HCT116 (cell line): ENCODE results near the gene PTPRQ. TPM values are rescaled to one million over a fixed set of nuclear protein-coding genes. Genes with fewer than 3 reads are reported as not detected.
A peak's percentile ranks its signal among the peaks of the same experiment; 100 is the strongest.

Experiments used
- ATAC-seq: fragments of 200-7000 bp; cut with Tn5 transposase; 2 replicates; pipeline ENCODE4 v1.9.1; 2020; ENCODE audit warnings: mild to moderate bottlenecking, moderate library complexity
- BruUV-seq: library from RNA; stranded (reverse); fragments of 400-500 nt; replicated peaks from 2 replicates; lab custom pipeline; 2021; lab: Mats Ljungman, UMichigan
- CTCF ChIA-PET: fragments of 300-600 bp; sonication (Branson Sonifier 250); formaldehyde crosslinking; loops from one replicate; lab custom pipeline; 2021; ENCODE audit warnings: antibody characterized with exemption; lab: Charles Lee
- POLR2A ChIA-PET: fragments of 300-600, 350-600 bp; sonication (Branson Sonifier 250); formaldehyde crosslinking; loops from one replicate; lab custom pipeline; 2021; ENCODE audit warnings: antibody characterized with exemption; lab: Charles Lee
- RAD21 ChIA-PET, 2 experiments: fragments of 300-600 bp; sonication (Branson Sonifier 250); formaldehyde crosslinking; loops; one replicate each; lab custom pipeline; 2023; ENCODE audit warnings: low total read pairs in 2 of 2; ENCODE audit not compliant: uncharacterized antibody in 2 of 2, unreplicated experiment in 2 of 2, low non-redundant PET in 1 of 2; lab: Charles Lee
- DNase-seq: peaks from one replicate; pipeline ENCODE4 v3.0.0-alpha.2; 2010; ENCODE audit warnings: low read depth, low spot score
- H2AFZ ChIP-seq: fragments of 200-600 bp; shearing (Covaris generic), sonication (generic); 2 replicates; pipeline ENCODE4 v1.6.1; 2017; ENCODE audit warnings: low read depth, mixed run types, mixed read lengths, antibody characterized with exemption, low read length; ENCODE audit not compliant: poor library complexity, severe bottlenecking
- H3K27ac ChIP-seq: 2 replicates; pipeline ENCODE4 v1.5.1; 2012; ENCODE audit warnings: low read depth, low read length
- H3K27me3 ChIP-seq: fragments of 200-600 bp; sonication (generic); 2 replicates; pipeline ENCODE4 v1.6.1; 2016; ENCODE audit warnings: mixed run types, low read length, mixed read lengths; ENCODE audit not compliant: insufficient read depth
- H3K36me3 ChIP-seq, 2 experiments: fragments of 200-500 bp in 1 of 2; fragments of 200-600 bp in 1 of 2; sonication (Bioruptor generic) in 1 of 2; sonication (generic) in 1 of 2; 2 replicates each; pipeline versions ENCODE4 v1.5.1 to v1.6.1; 2014 to 2016; ENCODE audit warnings: low read length in 2 of 2, inconsistent platforms in 1 of 2, mixed read lengths in 1 of 2, mixed run types in 1 of 2; ENCODE audit not compliant: insufficient read depth in 2 of 2, control insufficient read depth in 1 of 2
- H3K4me1 ChIP-seq, 2 experiments: fragments of 200-600 bp in 1 of 2; sonication (generic) in 1 of 2; 2 replicates each; pipeline versions ENCODE4 v1.5.1 to v1.6.1; 2012 to 2017; ENCODE audit warnings: low read length in 2 of 2, inconsistent platforms in 1 of 2, mild to moderate bottlenecking in 1 of 2, mixed read lengths in 1 of 2, mixed run types in 1 of 2, moderate library complexity in 1 of 2; ENCODE audit not compliant: insufficient read depth in 2 of 2, control insufficient read depth in 1 of 2
- H3K4me2 ChIP-seq: fragments of 200-600 bp; sonication (generic); 2 replicates; pipeline ENCODE4 v1.6.1; 2017; ENCODE audit warnings: mixed run types, low read length, mixed read lengths
- H3K4me3 ChIP-seq, 2 experiments: fragments of 200-600 bp in 1 of 2; sonication (generic) in 1 of 2; replicated peaks in 1 of 2; 2 replicates each; pipeline ENCODE4 v1.5.1; 2011 to 2016; ENCODE audit warnings: low read length in 2 of 2, control low read depth in 1 of 2, low read depth in 1 of 2, mild to moderate bottlenecking in 1 of 2, mixed read lengths in 1 of 2, mixed run types in 1 of 2
- H3K79me2 ChIP-seq: fragments of 200-600 bp; sonication (generic); 2 replicates; pipeline ENCODE4 v1.6.1; 2017; ENCODE audit warnings: mild to moderate bottlenecking, mixed run types, low read length, moderate library complexity, mixed read lengths; ENCODE audit not compliant: insufficient read depth
- H3K9ac ChIP-seq: fragments of 200-600 bp; sonication (generic); 2 replicates; pipeline ENCODE4 v1.6.1; 2016; ENCODE audit warnings: low read length, mixed read lengths
- H3K9me2 ChIP-seq: fragments of 200-600 bp; sonication (generic), shearing (Covaris generic); 2 replicates; pipeline ENCODE4 v1.6.1; 2017; ENCODE audit warnings: mixed run types, mild to moderate bottlenecking, moderate library complexity; ENCODE audit not compliant: insufficient read depth
- H3K9me3 ChIP-seq, 2 experiments: fragments of 200-500 bp in 1 of 2; fragments of 200-600 bp in 1 of 2; sonication (Bioruptor generic) in 1 of 2; sonication (generic) in 1 of 2; 2 replicates each; pipeline ENCODE4 v1.6.1; 2014 to 2017; ENCODE audit warnings: low read length in 2 of 2, mixed read lengths in 2 of 2, inconsistent platforms in 1 of 2, low read depth in 1 of 2, mild to moderate bottlenecking in 1 of 2, mixed run types in 1 of 2, moderate library complexity in 1 of 2; ENCODE audit not compliant: control insufficient read depth in 1 of 2, insufficient read depth in 1 of 2
- H4K20me1 ChIP-seq: fragments of 200-600 bp; sonication (generic), shearing (Covaris generic); 2 replicates; pipeline ENCODE4 v1.6.1; 2017; ENCODE audit warnings: mixed run types, mild to moderate bottlenecking, moderate library complexity; ENCODE audit not compliant: insufficient read depth
- ATF3 ChIP-seq: IDR thresholded peaks from 2 replicates; pipeline ENCODE4 v1.6.1; 2012
- CBX3 ChIP-seq: IDR thresholded peaks from 2 replicates; pipeline ENCODE4 v1.6.1; 2012; ENCODE audit warnings: low read depth
- CEBPB ChIP-seq: IDR thresholded peaks from 2 replicates; pipeline ENCODE4 v1.6.1; 2012; ENCODE audit warnings: low read depth
- CTCF ChIP-seq, 3 experiments: fragments of 200-600 bp in 1 of 3; sonication (generic) in 1 of 3; IDR thresholded peaks in 2 of 3; conservative IDR thresholded peaks in 1 of 3; 2 replicates each; pipeline ENCODE4 v1.5.1; 2012 to 2017; ENCODE audit warnings: low read depth in 2 of 3, low read length in 2 of 3, antibody characterized with exemption in 1 of 3, borderline replicate concordance in 1 of 3, control low read depth in 1 of 3, mild to moderate bottlenecking in 1 of 3, mixed read lengths in 1 of 3, mixed run types in 1 of 3, moderate library complexity in 1 of 3; ENCODE audit not compliant: insufficient read depth in 1 of 3
- EGR1 ChIP-seq: IDR thresholded peaks from 2 replicates; pipeline ENCODE4 v1.6.1; 2012; ENCODE audit warnings: low read depth
- ELF1 ChIP-seq: IDR thresholded peaks from 2 replicates; pipeline ENCODE4 v1.6.1; 2012; ENCODE audit warnings: low read depth, borderline replicate concordance
- EZH2 ChIP-seq: fragments of 200-600 bp; sonication (generic); IDR thresholded peaks from 2 replicates; pipeline ENCODE4 v1.6.1; 2017; ENCODE audit warnings: antibody characterized with exemption, mixed run types
- EZH2phosphoT487 ChIP-seq: fragments of 200-600 bp; IDR thresholded peaks from 2 replicates; pipeline ENCODE4 v1.6.1; 2018; ENCODE audit warnings: antibody characterized with exemption, borderline replicate concordance
- FOSL1 ChIP-seq: IDR thresholded peaks from 2 replicates; pipeline ENCODE4 v1.6.1; 2012; ENCODE audit warnings: low read depth
- JUND ChIP-seq: IDR thresholded peaks from 2 replicates; pipeline ENCODE4 v1.6.1; 2012
- POLR2A ChIP-seq: IDR thresholded peaks from 2 replicates; pipeline ENCODE4 v1.7.0; 2011; ENCODE audit warnings: borderline replicate concordance; ENCODE audit not compliant: insufficient read depth, insufficient read length; ENCODE audit errors: extremely low read depth
- POLR2AphosphoS5 ChIP-seq: IDR thresholded peaks from 2 replicates; pipeline ENCODE4 v1.6.1; 2011; ENCODE audit warnings: mild to moderate bottlenecking, low read depth, low read length, moderate library complexity
- RAD21 ChIP-seq: IDR thresholded peaks from 2 replicates; pipeline ENCODE4 v1.6.1; 2012; ENCODE audit warnings: low read depth, mild to moderate bottlenecking
- SIN3A ChIP-seq: IDR thresholded peaks from 2 replicates; pipeline ENCODE4 v1.6.1; 2012; ENCODE audit warnings: low read depth
- SP1 ChIP-seq: IDR thresholded peaks from 2 replicates; pipeline ENCODE4 v1.6.1; 2012; ENCODE audit warnings: low read depth
- SRF ChIP-seq: IDR thresholded peaks from 2 replicates; pipeline ENCODE4 v1.6.1; 2012; ENCODE audit warnings: low read depth
- TCF7L2 ChIP-seq: IDR thresholded peaks from 2 replicates; pipeline ENCODE4 v1.7.0; 2011; ENCODE audit warnings: borderline replicate concordance, inconsistent platforms; ENCODE audit not compliant: insufficient read depth, insufficient read length; ENCODE audit errors: extremely low read depth
- YY1 ChIP-seq: IDR thresholded peaks from 2 replicates; pipeline ENCODE4 v1.6.1; 2011; ENCODE audit warnings: low read length, low read depth, moderate library complexity, mild to moderate bottlenecking; ENCODE audit not compliant: insufficient replicate concordance; ENCODE audit errors: extremely low read depth
- ZFX ChIP-seq: fragments of 450-650 bp; IDR thresholded peaks from 2 replicates; pipeline ENCODE4 v1.6.1; 2017
- ZNF274 ChIP-seq: fragments of 200-500 bp; sonication (Bioruptor generic); IDR thresholded peaks from 2 replicates; pipeline ENCODE4 v1.6.1; 2014; ENCODE audit warnings: mild to moderate bottlenecking, low read depth, low read length, inconsistent platforms
- intact Hi-C: fragments of 100-400 bp; cut with micrococcal nuclease; formaldehyde crosslinking; loops from 2 replicates; pipeline ENCODE4 v1.10.0; 2022
- total RNA-seq: library from RNA; stranded (reverse); gene quantifications from one replicate; pipeline ENCODE4 v1.2.1, GENCODE V29; 2021; ENCODE audit not compliant: unreplicated experiment
- TF ChIP-seq, protein P1 (sequence below): IDR thresholded peaks from 2 replicates; pipeline ENCODE4 v1.6.1; 2012; ENCODE audit warnings: low read depth
- TF ChIP-seq, protein P2 (sequence below): IDR thresholded peaks from 2 replicates; pipeline ENCODE4 v1.6.1; 2011; ENCODE audit warnings: mild to moderate bottlenecking, low read length, moderate library complexity; ENCODE audit not compliant: insufficient replicate concordance; ENCODE audit errors: extremely low read depth

The PTPRQ gene
- total RNA-seq, 1 experiment from 2014 or later, result not detected

GRCh38 chr12:80622271-80622670 is 178.2 kb downstream of the PTPRQ start:
- peak; percentile 72 for ATAC-seq
- H3K36me3 ChIP-seq, result no peaks in the 10 kb centered on the region
- intact Hi-C loops, result loop anchor here (5.0 kb wide), 1 partner anchor 150 kb away; no protein-coding TSS in a partner anchor
- no peak overlapping the region for H3K4me2 ChIP-seq
- RAD21 ChIA-PET, result no interaction called here
- H3K9me3 ChIP-seq, result no peaks in the 10 kb centered on the region
- no peaks in the 10 kb centered on the region for H4K20me1 ChIP-seq
- POLR2A ChIA-PET, result no interaction called here
- no peaks in the 10 kb centered on the region for H3K79me2 ChIP-seq
- H2AFZ ChIP-seq, result peak overlapping the region; percentile 65
- DNase-seq, result no peak
- H3K27me3 ChIP-seq, result no peaks in the 10 kb centered on the region
- no peak overlapping the region for H3K9ac ChIP-seq
- no peaks in the 10 kb centered on the region for H3K9me2 ChIP-seq
- CTCF ChIA-PET, result interaction anchor here (1.0 to 5.4 kb wide), 3 partner anchors 9 to 14 kb away, joined by 3 to 41 read pairs (median 5); no protein-coding TSS in a partner anchor
- BruUV-seq, result no TSS peak
- H3K4me3 ChIP-seq, result no peak overlapping the region
- no peak overlapping the region for H3K27ac ChIP-seq
- no peaks in the 10 kb centered on the region; a peak in 1 of 4 replicates for H3K4me1 ChIP-seq
- peak; percentile 30 to 56 (median 50); a peak in 5 of 6 replicates for TF ChIP-seq CTCF (IDR thresholded peaks at IDR 0.05 in 2 of 3, conservative IDR thresholded peaks at IDR 0.05 in 1 of 3; ENCODE audit: borderline replicate concordance in 1 of 3, insufficient read depth in 1 of 3, low read depth in 2 of 3, low read length in 2 of 3)
- no peak for TF ChIP-seq ZNF274
- TF ChIP-seq SRF, result no peak
- TF ChIP-seq, protein P1, sequence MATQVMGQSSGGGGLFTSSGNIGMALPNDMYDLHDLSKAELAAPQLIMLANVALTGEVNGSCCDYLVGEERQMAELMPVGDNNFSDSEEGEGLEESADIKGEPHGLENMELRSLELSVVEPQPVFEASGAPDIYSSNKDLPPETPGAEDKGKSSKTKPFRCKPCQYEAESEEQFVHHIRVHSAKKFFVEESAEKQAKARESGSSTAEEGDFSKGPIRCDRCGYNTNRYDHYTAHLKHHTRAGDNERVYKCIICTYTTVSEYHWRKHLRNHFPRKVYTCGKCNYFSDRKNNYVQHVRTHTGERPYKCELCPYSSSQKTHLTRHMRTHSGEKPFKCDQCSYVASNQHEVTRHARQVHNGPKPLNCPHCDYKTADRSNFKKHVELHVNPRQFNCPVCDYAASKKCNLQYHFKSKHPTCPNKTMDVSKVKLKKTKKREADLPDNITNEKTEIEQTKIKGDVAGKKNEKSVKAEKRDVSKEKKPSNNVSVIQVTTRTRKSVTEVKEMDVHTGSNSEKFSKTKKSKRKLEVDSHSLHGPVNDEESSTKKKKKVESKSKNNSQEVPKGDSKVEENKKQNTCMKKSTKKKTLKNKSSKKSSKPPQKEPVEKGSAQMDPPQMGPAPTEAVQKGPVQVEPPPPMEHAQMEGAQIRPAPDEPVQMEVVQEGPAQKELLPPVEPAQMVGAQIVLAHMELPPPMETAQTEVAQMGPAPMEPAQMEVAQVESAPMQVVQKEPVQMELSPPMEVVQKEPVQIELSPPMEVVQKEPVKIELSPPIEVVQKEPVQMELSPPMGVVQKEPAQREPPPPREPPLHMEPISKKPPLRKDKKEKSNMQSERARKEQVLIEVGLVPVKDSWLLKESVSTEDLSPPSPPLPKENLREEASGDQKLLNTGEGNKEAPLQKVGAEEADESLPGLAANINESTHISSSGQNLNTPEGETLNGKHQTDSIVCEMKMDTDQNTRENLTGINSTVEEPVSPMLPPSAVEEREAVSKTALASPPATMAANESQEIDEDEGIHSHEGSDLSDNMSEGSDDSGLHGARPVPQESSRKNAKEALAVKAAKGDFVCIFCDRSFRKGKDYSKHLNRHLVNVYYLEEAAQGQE, result no peak
- TF ChIP-seq CEBPB, result no peak
- no peak for TF ChIP-seq TCF7L2
- peak; percentile 49 for TF ChIP-seq RAD21
- no peak for TF ChIP-seq ELF1
- TF ChIP-seq EGR1, result no peak
- TF ChIP-seq ATF3, result no peak
- no peak for TF ChIP-seq SP1
- TF ChIP-seq CBX3, result no peak
- no peak for TF ChIP-seq FOSL1
- no peak for TF ChIP-seq SIN3A
- peak; percentile 34 for TF ChIP-seq YY1
- no peak for TF ChIP-seq POLR2AphosphoS5
- TF ChIP-seq EZH2phosphoT487, result no peak
- TF ChIP-seq JUND, result no peak
- TF ChIP-seq ZFX, result no peak
- TF ChIP-seq, protein P2, sequence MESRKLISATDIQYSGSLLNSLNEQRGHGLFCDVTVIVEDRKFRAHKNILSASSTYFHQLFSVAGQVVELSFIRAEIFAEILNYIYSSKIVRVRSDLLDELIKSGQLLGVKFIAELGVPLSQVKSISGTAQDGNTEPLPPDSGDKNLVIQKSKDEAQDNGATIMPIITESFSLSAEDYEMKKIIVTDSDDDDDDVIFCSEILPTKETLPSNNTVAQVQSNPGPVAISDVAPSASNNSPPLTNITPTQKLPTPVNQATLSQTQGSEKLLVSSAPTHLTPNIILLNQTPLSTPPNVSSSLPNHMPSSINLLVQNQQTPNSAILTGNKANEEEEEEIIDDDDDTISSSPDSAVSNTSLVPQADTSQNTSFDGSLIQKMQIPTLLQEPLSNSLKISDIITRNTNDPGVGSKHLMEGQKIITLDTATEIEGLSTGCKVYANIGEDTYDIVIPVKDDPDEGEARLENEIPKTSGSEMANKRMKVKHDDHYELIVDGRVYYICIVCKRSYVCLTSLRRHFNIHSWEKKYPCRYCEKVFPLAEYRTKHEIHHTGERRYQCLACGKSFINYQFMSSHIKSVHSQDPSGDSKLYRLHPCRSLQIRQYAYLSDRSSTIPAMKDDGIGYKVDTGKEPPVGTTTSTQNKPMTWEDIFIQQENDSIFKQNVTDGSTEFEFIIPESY, result no peak
- TF ChIP-seq POLR2A, result no peak
- TF ChIP-seq EZH2, result no peak
